B cell (primary cell): ENCODE measurements around the gene NGDN. TPM values are rescaled to one million over a fixed set of nuclear protein-coding genes. Genes with fewer than 3 reads are reported as not detected.

Experiments used
- ATAC-seq: fragments of 200-7000 bp; cut with Tn5 transposase; one replicate; pipeline ENCODE4 v1.10.0; 2021; ENCODE audit warnings: low read depth, mild to moderate bottlenecking, moderate number of reproducible peaks, moderate library complexity
- CTCF ChIA-PET: fragments of 350-600 bp; sonication (Branson Sonifier 250); formaldehyde crosslinking; loops from one replicate; lab custom pipeline; 2021; ENCODE audit warnings: antibody characterized with exemption, inconsistent platforms; lab: Charles Lee
- POLR2A ChIA-PET: fragments of 350-600 bp; sonication (Branson Sonifier 250); formaldehyde crosslinking; loops from one replicate; lab custom pipeline; 2021; ENCODE audit warnings: antibody characterized with exemption; lab: Charles Lee
- DNase-seq: peaks from one replicate; pipeline ENCODE4 v3.0.0; 2013
- H2AFZ ChIP-seq: 2 replicates; pipeline ENCODE4 v1.6.1; 2012; ENCODE audit warnings: mild to moderate bottlenecking, low read depth, low read length; ENCODE audit not compliant: insufficient read depth, poor library complexity, severe bottlenecking
- H3K27ac ChIP-seq, 2 donors: 1 replicate in 1 of 2; 2 replicates in 1 of 2; pipeline ENCODE4 v1.5.1; 2012 to 2013; ENCODE audit warnings: low read length in 2 of 2, mild to moderate bottlenecking in 2 of 2, moderate library complexity in 1 of 2
- H3K27me3 ChIP-seq, 4 experiments: fragments of 200-600 bp in 1 of 4; sonication (generic) in 1 of 4; replicated peaks in 1 of 4; 1 replicate in 2 of 4; 2 replicates in 2 of 4; pipeline versions ENCODE4 v1.6.1 to v1.7.0; 2013 to 2016; ENCODE audit warnings: low read length in 3 of 4, mild to moderate bottlenecking in 2 of 4, mixed read lengths in 1 of 4, moderate library complexity in 1 of 4; ENCODE audit not compliant: insufficient read depth in 4 of 4, control insufficient read depth in 3 of 4; ENCODE audit errors: control extremely low read depth in 1 of 4
- H3K36me3 ChIP-seq, 2 experiments: replicated peaks in 1 of 2; 1 replicate in 1 of 2; 2 replicates in 1 of 2; pipeline versions ENCODE4 v1.6.1 to v1.7.1; 2013; ENCODE audit warnings: low read length in 1 of 2; ENCODE audit not compliant: insufficient read depth in 2 of 2, control insufficient read depth in 1 of 2; ENCODE audit errors: control extremely low read depth in 1 of 2, extremely low read depth in 1 of 2
- H3K4me1 ChIP-seq, 2 donors: fragments of 200-600 bp in 1 of 2; sonication (generic) in 1 of 2; 1 replicate in 1 of 2; 2 replicates in 1 of 2; pipeline versions ENCODE4 v1.5.1 to v1.6.1; 2013 to 2017; ENCODE audit warnings: low read length in 2 of 2; ENCODE audit not compliant: control insufficient read depth in 2 of 2, insufficient read depth in 2 of 2
- H3K4me2 ChIP-seq: replicated peaks from 2 replicates; pipeline ENCODE3; 2012; ENCODE audit warnings: mild to moderate bottlenecking, low read depth, low read length; ENCODE audit not compliant: poor library complexity, severe bottlenecking
- H3K4me3 ChIP-seq, 5 experiments: fragments of 200-600 bp in 1 of 5; sonication (generic) in 1 of 5; 1 replicate in 3 of 5; 2 replicates in 2 of 5; pipeline versions ENCODE4 v1.5.1 to v1.7.0; 2011 to 2016; ENCODE audit warnings: low read length in 4 of 5, mild to moderate bottlenecking in 4 of 5, low read depth in 2 of 5, control low read depth in 1 of 5, moderate library complexity in 1 of 5; ENCODE audit not compliant: insufficient read depth in 1 of 5; ENCODE audit errors: control extremely low read depth in 1 of 5, extremely low read depth in 1 of 5
- H3K79me2 ChIP-seq: fragments of 200-600 bp; sonication (generic); one replicate; pipeline ENCODE4 v1.6.0; 2016; ENCODE audit warnings: low read length; ENCODE audit not compliant: control insufficient read depth, insufficient read depth
- H3K9ac ChIP-seq: fragments of 200-600 bp; sonication (generic); 2 replicates; pipeline ENCODE4 v1.6.1; 2017; ENCODE audit warnings: mild to moderate bottlenecking, low read length, moderate library complexity
- H3K9me3 ChIP-seq, 3 donors: one replicate each; pipeline versions ENCODE4 v1.6.1 to v1.7.1; 2013; ENCODE audit warnings: low read length in 2 of 3; ENCODE audit not compliant: control insufficient read depth in 2 of 3, insufficient read depth in 1 of 3; ENCODE audit errors: control extremely low read depth in 1 of 3
- H4K20me1 ChIP-seq: 2 replicates; pipeline ENCODE4 v1.6.0; 2012; ENCODE audit warnings: mild to moderate bottlenecking, low read length; ENCODE audit not compliant: insufficient read depth, control insufficient read depth, poor library complexity, severe bottlenecking
- H3K27ac Mint-ChIP-seq: one replicate; pipeline ENCODE4 v1.8.0; 2021; ENCODE audit warnings: mixed read lengths
- H3K27me3 Mint-ChIP-seq: one replicate; pipeline ENCODE4 v1.8.0; 2021; ENCODE audit warnings: mixed read lengths
- H3K4me1 Mint-ChIP-seq: one replicate; pipeline ENCODE4 v1.8.0; 2021; ENCODE audit warnings: mixed read lengths
- H3K4me3 Mint-ChIP-seq: one replicate; pipeline ENCODE4 v1.8.0; 2021; ENCODE audit warnings: mixed read lengths
- H3K9me3 Mint-ChIP-seq: one replicate; pipeline ENCODE4 v1.8.0; 2022; ENCODE audit warnings: mixed read lengths; ENCODE audit not compliant: insufficient read depth
- CTCF ChIP-seq: fragments of 200-600 bp; IDR thresholded peaks from one replicate; pipeline ENCODE4 v1.8.0; 2022; ENCODE audit warnings: antibody characterized with exemption, mild to moderate bottlenecking
- EZH2 ChIP-seq: IDR thresholded peaks from 2 replicates; pipeline ENCODE4 v1.6.1; 2012; ENCODE audit warnings: borderline replicate concordance, low read depth, mild to moderate bottlenecking, moderate library complexity, low read length; ENCODE audit not compliant: insufficient read depth, poor library complexity, severe bottlenecking
- intact Hi-C: fragments of 100-400 bp; cut with micrococcal nuclease; formaldehyde crosslinking; loops from one replicate; pipeline ENCODE4 v1.10.0; 2022
- polyA plus RNA-seq: library from polyadenylated mRNA; depleted of rRNA; stranded (reverse); fragments of >200 nt; gene quantifications from 2 replicates; pipeline ENCODE4 v1.2.3, GENCODE V29; 2012
- total RNA-seq, 2 donors: library from RNA; stranded (reverse); fragments of 120-200 nt in 1 of 2; gene quantifications; 1 replicate in 1 of 2; 2 replicates in 1 of 2; pipeline versions ENCODE4 v1.2.3 to v1.2.4, GENCODE V29; 2013 to 2022

Gene NGDN
- total and polyA plus RNA-seq, 2 donors (not counting 1 experiment from before 2014, with no cell fraction given), result 66.7 to 81.8 TPM

GRCh38 chr14:23460960-23461359, 8.5 kb upstream of the NGDN start:
- Histone ChIP-seq H3K4me2 (no peak overlapping the region), H3K4me3 (no peak overlapping the region), H4K20me1 (no peaks in the 10 kb centered on the region), H3K27me3 (peaks cover 0 to 9% (median 7%) of the 10 kb centered on the region in 4 experiments), H3K4me1 (no peaks in the 10 kb centered on the region), H3K9ac (no peak overlapping the region), H3K36me3 (no peaks in the 10 kb centered on the region), H3K9me3 (no peaks in the 10 kb centered on the region), H3K27ac (no peak overlapping the region), H3K79me2 (no peaks in the 10 kb centered on the region), H2AFZ (no peak overlapping the region)
- Mint-ChIP-seq H3K4me3 (no peak overlapping the region), H3K9me3 (no peaks in the 10 kb centered on the region), H3K4me1 (no peaks in the 10 kb centered on the region), H3K27ac (no peak overlapping the region), H3K27me3 (peaks cover 35% of the 10 kb centered on the region)
- TF ChIP-seq CTCF, result no peak
- TF ChIP-seq EZH2, result no peak
- POLR2A ChIA-PET, result interaction anchor here (0.7 kb wide), 1 partner anchor 630 kb away, joined by 3 read pairs; no protein-coding TSS in a partner anchor
- CTCF ChIA-PET, result interaction anchor here (0.6 kb wide), 1 partner anchor 83 kb away, joined by 5 read pairs; no protein-coding TSS in a partner anchor
- intact Hi-C loops, result no loop called here
- DNase-seq, result no peak
- no peak for ATAC-seq

GRCh38 chr14:23464700-23465099, 4.8 kb upstream of the NGDN start:
- Histone ChIP-seq H3K4me1 (peaks cover 5 to 7% of the 10 kb centered on the region in 2 donors), H3K9me3 (peaks cover 0 to 6% (median 0%) of the 10 kb centered on the region in 3 donors), H3K27me3 (peaks cover 0 to 7% (median 2%) of the 10 kb centered on the region in 4 experiments), H3K36me3 (no peaks in the 10 kb centered on the region), H3K9ac (no peak overlapping the region), H2AFZ (no peak overlapping the region), H3K4me3 (no peak overlapping the region), H3K4me2 (no peak overlapping the region), H4K20me1 (no peaks in the 10 kb centered on the region), H3K79me2 (peaks cover 1% of the 10 kb centered on the region), H3K27ac (no peak overlapping the region)
- TF ChIP-seq EZH2 (no peak), CTCF (no peak)
- ATAC-seq (no peak), DNase-seq (no peak)
- intact Hi-C loops, result loop anchor here (5.0 kb wide), 1 partner anchor 488 kb away; the partner anchor contains the start of gene DHRS4
- Mint-ChIP-seq H3K4me3 (no peak overlapping the region), H3K27ac (no peak overlapping the region), H3K27me3 (peaks cover 19% of the 10 kb centered on the region), H3K9me3 (no peaks in the 10 kb centered on the region), H3K4me1 (no peaks in the 10 kb centered on the region)
- POLR2A ChIA-PET, result interaction anchor here (0.7 to 0.8 kb wide), 2 partner anchors 100 to 136 kb away, joined by 4 read pairs; partner anchors contain the start of gene EFS
- CTCF ChIA-PET, result no interaction called here
